ENCODE data around the gene TSSK6.
A peak's percentile ranks its signal among the peaks of the same experiment; 100 is the strongest.

The TSSK6 gene

GRCh38 chr19:19544954-19545591 lies 29.7 kb upstream of the TSSK6 start:
- DNase-seq (ENCODE audit: low spot score), result no peak

DNA sequence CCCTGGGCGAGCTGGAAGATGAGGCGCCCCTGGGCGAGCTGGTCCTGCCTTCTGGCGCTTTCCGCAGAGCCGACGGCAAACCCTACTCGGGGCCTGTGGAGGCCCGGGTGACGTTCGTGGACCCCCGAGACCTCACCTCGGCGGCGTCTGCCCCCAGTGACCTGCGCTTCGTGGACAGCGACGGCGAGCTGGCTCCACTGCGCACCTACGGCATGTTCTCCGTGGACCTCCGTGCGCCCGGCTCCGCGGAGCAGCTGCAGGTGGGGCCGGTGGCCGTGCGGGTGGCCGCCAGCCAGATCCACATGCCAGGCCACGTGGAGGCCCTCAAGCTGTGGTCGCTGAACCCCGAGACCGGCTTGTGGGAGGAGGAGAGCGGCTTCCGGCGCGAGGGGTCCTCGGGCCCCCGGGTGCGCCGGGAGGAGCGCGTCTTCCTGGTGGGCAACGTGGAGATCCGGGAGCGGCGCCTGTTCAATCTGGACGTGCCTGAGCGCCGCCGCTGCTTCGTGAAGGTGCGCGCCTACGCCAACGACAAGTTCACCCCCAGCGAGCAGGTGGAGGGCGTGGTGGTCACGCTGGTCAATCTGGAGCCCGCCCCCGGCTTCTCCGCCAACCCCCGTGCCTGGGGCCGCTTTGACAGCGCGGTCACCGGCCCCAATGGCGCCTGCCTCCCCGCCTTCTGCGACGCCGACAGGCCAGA lies 29.1 kb upstream of the TSSK6 start:
- DNase-seq (ENCODE audit: low spot score), result no peak

DNA sequence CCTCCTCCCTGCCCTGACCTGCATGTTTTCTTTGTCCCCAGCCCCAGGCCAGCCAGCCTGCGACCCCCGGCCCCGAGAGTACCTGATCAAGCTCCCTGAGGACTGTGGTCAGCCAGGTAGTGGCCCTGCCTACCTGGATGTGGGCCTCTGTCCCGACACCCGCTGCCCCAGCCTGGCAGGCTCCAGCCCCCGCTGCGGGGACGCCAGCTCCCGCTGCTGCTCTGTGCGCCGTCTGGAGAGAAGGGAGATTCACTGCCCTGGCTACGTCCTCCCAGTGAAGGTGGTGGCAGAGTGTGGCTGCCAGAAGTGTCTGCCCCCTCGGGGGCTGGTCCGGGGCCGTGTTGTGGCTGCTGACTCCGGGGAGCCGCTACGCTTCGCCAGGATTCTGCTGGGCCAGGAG lies 28.3 kb upstream of the TSSK6 start:
- no peak for DNase-seq (ENCODE audit: low spot score)

DNA sequence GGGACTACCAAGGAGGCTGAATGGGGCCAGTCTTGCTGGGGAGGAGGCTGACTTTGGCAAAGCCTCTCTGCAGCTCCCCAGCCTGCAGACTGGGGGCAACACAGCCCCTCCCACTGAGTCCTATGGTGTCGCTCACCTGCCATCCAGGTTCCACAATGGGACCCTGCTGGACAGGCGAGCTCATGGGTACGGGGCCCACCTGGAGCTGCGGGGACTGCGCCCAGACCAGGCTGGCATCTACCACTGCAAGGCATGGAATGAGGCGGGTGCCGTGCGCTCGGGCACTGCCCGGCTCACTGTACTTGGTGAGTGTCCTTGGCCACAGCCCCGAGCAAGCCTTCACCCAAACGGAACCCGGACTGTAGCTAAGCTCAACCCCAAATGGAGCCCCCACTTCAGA lies 27.8 kb upstream of the TSSK6 start:
- DNase-seq (ENCODE audit: low spot score), result no peak

GRCh38 chr19:19542507-19542906 lies 27.2 kb upstream of the TSSK6 start:
- DNase-seq (ENCODE audit: low spot score), result no peak

GRCh38 chr19:19541616-19542015 lies 26.3 kb upstream of the TSSK6 start:
- DNase-seq (ENCODE audit: low spot score), result no peak

- peak; percentile 17 for DNase-seq (ENCODE audit: low spot score)
These were observed 25.6 kb upstream of the TSSK6 start for GRCh38 chr19:19540715-19541515.

DNA sequence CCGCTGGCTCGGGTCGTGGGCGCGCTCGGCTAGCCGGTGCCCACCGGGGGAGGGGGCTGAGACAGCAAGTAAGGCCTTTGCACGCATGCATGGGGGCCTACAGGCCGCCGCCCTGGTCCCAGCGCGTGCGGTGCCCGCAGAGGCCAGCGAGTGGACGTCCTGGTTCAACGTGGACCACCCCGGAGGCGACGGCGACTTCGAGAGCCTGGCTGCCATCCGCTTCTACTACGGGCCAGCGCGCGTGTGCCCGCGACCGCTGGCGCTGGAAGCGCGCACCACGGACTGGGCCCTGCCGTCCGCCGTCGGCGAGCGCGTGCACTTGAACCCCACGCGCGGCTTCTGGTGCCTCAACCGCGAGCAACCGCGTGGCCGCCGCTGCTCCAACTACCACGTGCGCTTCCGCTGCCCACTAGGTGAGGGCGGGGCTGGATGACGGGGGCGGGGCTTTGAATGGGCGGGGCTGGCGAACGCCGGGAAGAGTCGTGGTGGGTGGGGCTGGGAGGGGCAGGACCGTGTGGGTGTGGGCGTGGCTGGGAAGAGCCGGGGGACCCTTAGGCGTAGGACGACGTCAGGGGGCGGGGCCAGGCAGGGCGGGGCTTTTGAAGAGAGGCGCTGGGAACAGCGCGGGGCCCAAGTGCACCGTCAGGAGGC lies 24.8 kb upstream of the TSSK6 start:
- no peak for DNase-seq (ENCODE audit: low spot score)

DNA sequence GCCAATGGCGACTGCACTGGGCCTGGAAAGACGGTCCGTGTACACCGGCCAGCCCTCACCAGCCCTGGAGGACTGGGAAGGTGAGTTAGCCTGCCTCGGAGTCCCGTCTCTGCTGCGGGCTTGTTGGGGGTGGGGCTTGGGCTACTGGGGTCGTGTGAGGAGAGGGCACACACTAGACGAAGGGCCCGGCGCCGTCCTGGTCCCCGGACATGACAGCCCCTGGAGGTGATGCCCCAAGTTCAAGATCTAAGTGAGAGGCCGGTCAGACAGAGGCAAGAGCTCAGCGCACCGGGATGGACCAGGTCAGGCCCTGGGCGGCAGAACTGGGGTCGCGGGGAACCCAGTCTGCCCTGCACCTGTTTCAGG lies 24.3 kb upstream of the TSSK6 start:
- no peak for DNase-seq (ENCODE audit: low spot score)

DNA sequence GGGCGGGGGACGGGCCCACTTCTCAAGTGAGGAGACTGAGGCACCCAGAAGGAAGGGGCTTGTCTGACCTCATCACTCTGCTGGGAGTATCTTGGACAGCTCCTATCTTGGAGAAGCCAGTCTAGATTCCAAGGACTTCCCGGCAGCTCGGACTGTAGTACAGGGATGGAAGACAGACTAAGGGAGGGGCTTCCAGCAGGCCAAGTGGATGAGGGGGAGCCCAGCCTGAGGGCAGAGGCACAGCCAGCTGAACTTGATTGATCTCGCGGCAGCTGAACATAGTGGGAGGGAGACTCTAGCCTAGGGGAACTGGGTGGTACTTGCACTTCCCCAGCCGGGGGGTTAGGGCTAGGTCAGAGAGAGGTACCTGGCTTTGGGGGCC lies 23.4 kb upstream of the TSSK6 start:
- DNase-seq (ENCODE audit: low spot score), result no peak

GRCh38 chr19:19538061-19538784 lies 22.9 kb upstream of the TSSK6 start, which contains the start of gene CILP2:
CILP2 (plus strand) TSS chr19:19538265; CDS start chr19:19538350, 85 bp downstream.
- no peak for DNase-seq (ENCODE audit: low spot score)

DNA sequence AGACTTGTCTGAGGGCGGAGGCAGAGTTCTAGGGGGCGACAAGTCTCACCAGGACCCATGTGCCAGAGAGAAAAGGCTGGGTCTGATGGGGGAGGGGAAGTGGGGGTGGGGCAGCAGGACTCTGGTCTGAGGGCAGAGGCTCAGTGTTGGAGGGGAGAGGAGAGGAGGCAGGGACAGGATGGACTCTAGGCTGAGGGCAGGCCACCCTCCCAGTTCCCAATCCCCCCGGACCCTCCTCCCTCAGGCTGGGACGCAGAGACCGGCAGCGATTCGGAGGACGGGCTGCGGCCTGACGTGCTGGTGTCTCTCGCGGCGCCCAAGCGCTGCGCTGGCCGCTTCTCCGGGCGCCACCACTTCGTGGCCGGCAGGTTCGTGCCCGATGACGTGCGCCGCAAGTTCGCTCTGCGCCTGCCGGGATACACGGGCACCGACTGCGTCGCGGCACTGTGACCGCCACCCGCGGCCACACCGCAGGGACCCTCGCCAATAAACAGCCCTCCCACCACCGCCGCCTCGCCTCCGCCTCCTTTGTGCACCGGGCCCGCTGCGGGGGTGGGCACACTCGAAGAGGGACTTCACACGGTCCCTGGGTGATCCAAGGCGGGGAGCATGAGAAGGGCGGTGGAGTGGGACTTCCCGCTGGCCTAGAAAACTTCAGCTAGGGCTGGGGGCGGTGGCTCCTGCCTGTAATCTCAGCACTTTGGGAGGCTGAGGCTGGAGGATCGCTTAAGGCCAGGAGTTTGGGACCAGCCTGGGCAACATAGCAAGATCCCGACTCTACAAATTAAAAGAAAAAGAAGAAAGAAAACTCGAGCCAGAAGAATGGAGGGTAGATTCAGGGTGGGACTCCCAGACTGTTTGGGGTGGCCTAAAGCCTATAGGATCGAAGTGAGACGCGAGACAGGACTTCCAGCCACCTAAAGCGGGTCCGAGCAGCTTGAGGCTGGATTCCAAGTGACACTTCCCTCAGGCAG lies 22.0 kb upstream of the TSSK6 start:
- no peak for DNase-seq (ENCODE audit: low spot score)

DNA sequence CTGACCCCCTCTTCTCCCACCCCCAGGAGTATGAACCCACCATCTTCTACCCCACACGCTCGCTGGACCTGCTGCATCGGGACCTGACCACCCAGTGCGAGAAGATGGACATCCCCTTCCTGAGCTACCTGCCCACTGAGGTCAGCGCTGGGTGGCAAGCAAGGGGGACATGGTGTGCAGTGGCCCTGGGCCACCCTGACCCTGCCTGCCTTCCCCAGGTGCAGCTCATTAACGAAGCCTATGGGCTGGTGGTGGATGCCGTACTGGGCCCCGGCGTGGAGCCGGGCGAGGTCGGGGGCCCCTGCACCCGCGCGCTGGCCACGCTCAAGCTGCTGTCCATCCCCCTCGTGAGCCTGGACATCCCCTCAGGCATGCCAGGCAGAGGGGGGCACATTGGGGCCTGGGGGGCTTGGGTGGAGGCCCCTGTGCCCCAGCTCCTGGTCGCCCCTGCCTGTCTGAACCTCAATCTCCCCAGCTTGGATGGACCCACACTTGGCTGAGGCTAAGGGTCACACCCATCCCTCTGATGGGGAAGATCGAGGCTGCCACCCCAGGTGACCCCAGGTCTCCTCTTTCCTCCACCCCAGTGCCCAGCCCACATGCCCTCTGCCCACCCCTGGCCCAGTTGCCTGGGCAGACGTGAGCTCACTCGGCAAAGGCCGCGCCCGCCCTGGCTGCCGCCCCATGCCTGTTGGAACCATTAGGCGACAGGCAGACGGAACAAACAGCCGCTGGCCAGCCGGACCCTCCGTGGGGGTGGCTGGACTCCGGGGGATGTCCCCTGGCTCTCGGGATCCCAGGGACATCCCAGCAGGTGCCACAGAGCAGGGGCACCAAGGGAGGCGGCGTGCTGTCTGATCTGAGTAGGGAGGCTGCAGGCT lies 20.2 kb upstream of the TSSK6 start:
- no peak for DNase-seq (ENCODE audit: low spot score)

DNA sequence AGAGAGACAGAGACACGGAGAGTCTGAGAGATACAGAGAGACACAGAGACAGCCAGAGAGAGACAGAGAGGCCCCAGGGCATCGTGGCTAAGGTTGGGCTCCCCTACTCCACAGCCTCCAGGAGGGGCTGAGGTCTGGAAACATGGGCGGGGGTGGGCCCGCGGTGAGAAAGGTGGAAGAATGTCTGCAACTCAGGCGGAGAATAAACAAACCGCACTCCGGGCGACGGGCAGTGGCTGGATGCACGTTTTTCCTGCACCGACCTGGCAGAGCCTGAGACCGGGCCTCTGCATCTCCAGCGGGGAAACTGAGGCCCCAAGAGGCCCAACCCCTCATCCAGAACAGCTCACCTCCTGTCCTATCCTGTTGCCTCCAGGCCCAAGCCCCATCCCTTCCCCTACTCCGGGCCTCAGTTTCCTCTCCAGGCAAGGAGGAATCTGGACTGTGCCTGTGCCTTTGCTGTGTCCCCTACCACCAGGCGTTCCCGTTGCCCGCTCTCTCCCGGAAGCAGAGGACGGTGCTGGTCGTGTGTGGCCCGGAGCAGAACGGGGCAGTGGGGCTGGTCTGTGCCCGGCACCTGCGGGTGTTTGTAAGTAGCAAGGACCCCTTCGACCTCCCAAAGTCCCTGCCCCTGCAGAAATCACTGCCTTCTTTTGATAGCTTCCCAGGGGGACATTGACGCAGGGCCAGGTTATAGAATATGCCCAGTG lies 19.4 kb upstream of the TSSK6 start:
- no peak for DNase-seq (ENCODE audit: low spot score)

DNA sequence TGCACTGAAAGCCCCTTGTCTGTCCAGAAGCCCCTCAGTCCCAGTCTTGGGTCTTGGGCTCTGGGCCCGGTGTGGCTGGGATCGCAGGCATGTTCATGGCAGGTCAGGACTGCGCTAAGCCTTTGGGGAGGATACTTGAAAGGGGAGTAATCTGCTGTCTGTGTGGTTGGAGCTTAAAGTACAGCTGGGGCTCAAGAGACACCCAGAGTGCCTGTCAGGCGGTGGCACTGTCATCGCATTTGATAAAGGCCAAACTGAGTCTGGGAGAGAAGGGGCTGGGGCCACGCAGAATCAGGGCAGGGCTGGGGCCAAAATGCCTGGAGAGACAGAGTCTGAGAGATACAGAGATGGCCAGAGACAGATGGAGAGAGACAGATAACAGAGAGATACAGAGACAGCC lies 18.5 kb upstream of the TSSK6 start:
- DNase-seq (ENCODE audit: low spot score), result no peak

GRCh38 chr19:19532806-19533701 lies 17.7 kb upstream of the TSSK6 start:
- DNase-seq (ENCODE audit: low spot score), result no peak

- peak; percentile 58 for DNase-seq (ENCODE audit: low spot score)
These were observed 16.8 kb upstream of the TSSK6 start for GRCh38 chr19:19531951-19532805.

Data from LoVo (cell line).